OCI-LY3 (cell line): ENCODE results near the gene CORO2B.

Experiments
- CTCF ChIP-seq: fragments of 200-600, 300-600 bp; sonication (generic); IDR thresholded peaks from 2 replicates; pipeline ENCODE4 v1.5.1; 2014; ENCODE audit warnings: antibody characterized with exemption, low read length, low read depth
- EZH2phosphoT487 ChIP-seq: fragments of 200-600 bp; shearing (Covaris generic); IDR thresholded peaks from 2 replicates; pipeline ENCODE4 v1.6.1; 2018; ENCODE audit warnings: antibody characterized with exemption, mixed run types, low read depth

GRCh38 chr15:68574046-68574445 is 4.7 kb upstream of the CORO2B start:
- TF ChIP-seq CTCF (no peak), EZH2phosphoT487 (no peak)
